Measurements from ENCODE around the gene LRRTM3. TPM values are rescaled to one million over a fixed set of nuclear protein-coding genes. Genes with fewer than 3 reads are reported as not detected.

LRRTM3 gene
- total and polyA plus RNA-seq, 2 experiments from 2014 or later = 0.21 to 0.37 TPM

- H4K20me1 ChIP-seq (replicated peaks; ENCODE audit: insufficient read depth) = no peaks in the 10 kb centered on the region
- no peak overlapping the region for H3K27ac Mint-ChIP-seq
- DNase-seq (ENCODE audit: low spot score) (no peak), ATAC-seq (no peak)
- TF ChIP-seq CREB1 (CRISPR knock-in tag; IDR thresholded peaks at IDR 0.05; ENCODE audit: low read depth) (no peak), EZH2 (IDR thresholded peaks at IDR 0.05; ENCODE audit: low read depth, unreplicated experiment) (no peak), ZNF331 (CRISPR knock-in tag; IDR thresholded peaks at IDR 0.05; ENCODE audit: low read depth) (no peak), ETS1 (IDR thresholded peaks at IDR 0.05) (no peak), JUNB (IDR thresholded peaks at IDR 0.05; ENCODE audit: unreplicated experiment) (no peak)
- H3K27ac ChIP-seq (ENCODE audit: low read depth) = no peak overlapping the region
- H3K4me1 Mint-ChIP-seq = no peaks in the 10 kb centered on the region
- no peaks in the 10 kb centered on the region for H3F3A ChIP-seq (replicated peaks; ENCODE audit: low read depth)
- no peak overlapping the region for H3K4me3 ChIP-seq
- no peaks in the 10 kb centered on the region for H3K79me2 ChIP-seq (replicated peaks; ENCODE audit: insufficient read depth)
- H2AFZ ChIP-seq = no peak overlapping the region
- no peaks in the 10 kb centered on the region for H3K36me3 Mint-ChIP-seq (ENCODE audit: low read depth)
- no peak overlapping the region for H3K4me3 Mint-ChIP-seq
- H3K27me3 ChIP-seq (ENCODE audit: insufficient read depth) = no peaks in the 10 kb centered on the region
- H3K9me2 ChIP-seq (ENCODE audit: insufficient read depth) = no peaks in the 10 kb centered on the region
- H3K4me2 ChIP-seq = no peak overlapping the region
- no peaks in the 10 kb centered on the region for H3K4me1 ChIP-seq (ENCODE audit: insufficient read depth)
- peaks cover 2% of the 10 kb centered on the region for H3K27me3 Mint-ChIP-seq (ENCODE audit: insufficient read depth, low read depth, poor library complexity)
- no peaks in the 10 kb centered on the region for H3K36me3 ChIP-seq (ENCODE audit: insufficient read depth)
- no peaks in the 10 kb centered on the region for H3K9me3 Mint-ChIP-seq
Observed at GRCh38 chr10:67107670-67108069, 181.8 kb downstream of the LRRTM3 start.

- DNase-seq (ENCODE audit: low spot score) (no peak), ATAC-seq (no peak)
- no peak overlapping the region for H2AFZ ChIP-seq
- H3K4me1 ChIP-seq (ENCODE audit: insufficient read depth) = no peaks in the 10 kb centered on the region
- H3K4me3 Mint-ChIP-seq = no peak overlapping the region
- no peak overlapping the region for H3K4me3 ChIP-seq
- no peak overlapping the region for H3K4me2 ChIP-seq
- H3F3A ChIP-seq (replicated peaks; ENCODE audit: low read depth) = no peaks in the 10 kb centered on the region
- no peaks in the 10 kb centered on the region for H3K36me3 ChIP-seq (ENCODE audit: insufficient read depth)
- H3K27ac Mint-ChIP-seq = no peak overlapping the region
- no peaks in the 10 kb centered on the region for H3K9me2 ChIP-seq (ENCODE audit: insufficient read depth)
- peaks cover 2% of the 10 kb centered on the region for H3K27me3 Mint-ChIP-seq (ENCODE audit: insufficient read depth, low read depth, poor library complexity)
- H3K79me2 ChIP-seq (replicated peaks; ENCODE audit: insufficient read depth) = no peaks in the 10 kb centered on the region
- no peak overlapping the region for H3K27ac ChIP-seq (ENCODE audit: low read depth)
- H3K36me3 Mint-ChIP-seq (ENCODE audit: low read depth) = no peaks in the 10 kb centered on the region
- H3K4me1 Mint-ChIP-seq = no peaks in the 10 kb centered on the region
- no peaks in the 10 kb centered on the region for H3K27me3 ChIP-seq (ENCODE audit: insufficient read depth)
- H4K20me1 ChIP-seq (replicated peaks; ENCODE audit: insufficient read depth) = no peaks in the 10 kb centered on the region
- no peaks in the 10 kb centered on the region for H3K9me3 Mint-ChIP-seq
- TF ChIP-seq EZH2 (IDR thresholded peaks at IDR 0.05; ENCODE audit: low read depth, unreplicated experiment) = no peak
- no peak for TF ChIP-seq ETS1 (IDR thresholded peaks at IDR 0.05)
- no peak for TF ChIP-seq REST (IDR thresholded peaks at IDR 0.05; ENCODE audit: unreplicated experiment)
- TF ChIP-seq POLR2AphosphoS5 (IDR thresholded peaks at IDR 0.05; ENCODE audit: low read depth) = no peak
- no peak for TF ChIP-seq CREB1 (CRISPR knock-in tag; IDR thresholded peaks at IDR 0.05; ENCODE audit: low read depth)
- TF ChIP-seq ZNF462 (CRISPR knock-in tag; IDR thresholded peaks at IDR 0.05) = no peak
- TF ChIP-seq ZNF331 (CRISPR knock-in tag; IDR thresholded peaks at IDR 0.05; ENCODE audit: low read depth) = no peak
Observed at GRCh38 chr10:67110286-67110685, 184.4 kb downstream of the LRRTM3 start.
